OCI-LY1 (cell line): ENCODE measurements around the gene HNRNPA2B1.

Source experiments
- EZH2 ChIP-seq: fragments of 200-600 bp; sonication (generic), shearing (Covaris generic); IDR thresholded peaks from 2 replicates; pipeline ENCODE4 v1.8.0; 2017; ENCODE audit warnings: borderline replicate concordance, mixed run types, mild to moderate bottlenecking, antibody characterized with exemption, low read length, moderate library complexity, mixed read lengths
- TF ChIP-seq, protein P1 (sequence below): fragments of 200-600 bp; sonication (generic), shearing (Covaris generic); IDR thresholded peaks from 2 replicates; pipeline ENCODE4 v1.5.1; 2017; ENCODE audit warnings: mild to moderate bottlenecking, antibody characterized with exemption, low read length, moderate library complexity, mixed read lengths

- TF ChIP-seq, protein P1, sequence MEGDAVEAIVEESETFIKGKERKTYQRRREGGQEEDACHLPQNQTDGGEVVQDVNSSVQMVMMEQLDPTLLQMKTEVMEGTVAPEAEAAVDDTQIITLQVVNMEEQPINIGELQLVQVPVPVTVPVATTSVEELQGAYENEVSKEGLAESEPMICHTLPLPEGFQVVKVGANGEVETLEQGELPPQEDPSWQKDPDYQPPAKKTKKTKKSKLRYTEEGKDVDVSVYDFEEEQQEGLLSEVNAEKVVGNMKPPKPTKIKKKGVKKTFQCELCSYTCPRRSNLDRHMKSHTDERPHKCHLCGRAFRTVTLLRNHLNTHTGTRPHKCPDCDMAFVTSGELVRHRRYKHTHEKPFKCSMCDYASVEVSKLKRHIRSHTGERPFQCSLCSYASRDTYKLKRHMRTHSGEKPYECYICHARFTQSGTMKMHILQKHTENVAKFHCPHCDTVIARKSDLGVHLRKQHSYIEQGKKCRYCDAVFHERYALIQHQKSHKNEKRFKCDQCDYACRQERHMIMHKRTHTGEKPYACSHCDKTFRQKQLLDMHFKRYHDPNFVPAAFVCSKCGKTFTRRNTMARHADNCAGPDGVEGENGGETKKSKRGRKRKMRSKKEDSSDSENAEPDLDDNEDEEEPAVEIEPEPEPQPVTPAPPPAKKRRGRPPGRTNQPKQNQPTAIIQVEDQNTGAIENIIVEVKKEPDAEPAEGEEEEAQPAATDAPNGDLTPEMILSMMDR: peak; percentile 23; the same call in 1 of the 2 replicates
- no peak for TF ChIP-seq EZH2
Observed at GRCh38 chr7:26151953-26152781, 48.4 kb downstream of the HNRNPA2B1 start, which contains the start of gene NFE2L3.
